Smooth muscle cell of bladder (primary cell): Measurements from ENCODE around the gene SORCS1. TPM values are rescaled to one million over a fixed set of nuclear protein-coding genes. Genes with fewer than 3 reads are reported as not detected.

Experiments used
- total RNA-seq: library from RNA; depleted of rRNA; stranded (reverse); fragments of >200 nt; gene quantifications from 2 replicates; pipeline ENCODE4 v1.2.3, GENCODE V29; 2014

Gene SORCS1
- 0.14 and 0.18 TPM in 2 replicates for total RNA-seq

GRCh38 chr10:107163881-107164861, at the start of gene SORCS1:
Gene SORCS1, minus strand, starts transcription at chr10:107164706.

